Activated CD8-positive, alpha-beta memory T cell treated with anti-CD3 and anti-CD28 coated beads, Interleukin-2, amount 50 U/mL, for 24 hours (primary cell): Measurements from ENCODE around the gene SDCBP2.

Experiments used
- DNase-seq: peaks from one replicate; pipeline ENCODE4 v3.0.0-alpha.2; 2020; ENCODE audit errors: extremely low read depth

Gene SDCBP2

DNA sequence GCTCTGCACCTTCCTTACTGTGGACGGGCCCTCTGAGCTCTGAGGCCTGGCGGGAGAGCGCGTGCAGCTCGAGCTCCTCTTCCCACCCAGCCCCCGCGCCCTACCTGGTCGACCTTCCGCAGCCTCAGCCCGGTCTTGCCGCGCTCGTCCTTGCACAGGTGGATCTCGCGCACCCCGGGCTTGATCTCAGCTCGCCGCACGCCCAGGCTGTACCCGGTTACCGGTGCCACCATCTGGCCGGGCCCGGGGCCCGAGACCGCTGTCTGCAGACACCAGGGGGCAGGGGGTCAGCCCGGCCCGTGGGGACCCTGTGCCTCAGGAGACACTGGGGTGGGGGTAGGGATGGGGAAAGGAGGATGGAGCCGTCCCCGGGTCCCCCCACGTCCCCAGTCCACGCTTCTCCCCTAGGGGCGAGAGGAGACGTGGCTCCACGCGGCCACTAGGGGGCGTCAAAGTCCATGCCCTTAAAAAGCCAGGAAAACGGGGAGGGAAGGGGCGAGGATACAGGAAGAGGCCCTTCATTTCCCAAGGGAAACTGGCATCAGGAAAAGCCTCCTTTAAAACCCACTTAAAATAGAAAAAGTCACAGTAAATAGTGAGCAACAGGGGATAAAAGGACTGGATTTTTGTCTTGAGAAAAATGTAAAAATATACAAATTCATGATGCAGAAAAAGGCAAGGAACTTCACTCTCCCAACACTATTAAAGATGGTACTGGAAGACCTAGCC, 15.5 kb downstream of the SDCBP2 start:
- DNase-seq, result peak; percentile 18

DNA sequence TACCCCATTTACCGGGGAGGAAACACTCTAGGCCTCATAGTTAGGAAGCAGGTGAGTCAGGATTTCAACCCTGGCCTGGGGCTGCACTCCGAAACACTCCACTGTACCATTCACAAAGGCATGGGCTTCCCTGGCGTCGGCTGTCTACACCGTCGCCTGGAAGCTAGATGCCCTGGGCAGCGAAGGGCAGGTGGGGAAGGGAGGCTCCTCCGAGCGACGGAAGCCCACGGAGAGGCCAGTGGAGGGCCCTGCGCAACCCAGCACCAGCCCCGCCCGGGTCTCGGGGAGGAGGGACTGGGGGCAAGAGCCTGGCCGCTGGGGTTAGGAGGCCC, 16.1 kb downstream of the SDCBP2 start:
- no peak for DNase-seq

GRCh38 chr20:1312308-1312707, 16.6 kb downstream of the SDCBP2 start:
- DNase-seq, result no peak

DNA sequence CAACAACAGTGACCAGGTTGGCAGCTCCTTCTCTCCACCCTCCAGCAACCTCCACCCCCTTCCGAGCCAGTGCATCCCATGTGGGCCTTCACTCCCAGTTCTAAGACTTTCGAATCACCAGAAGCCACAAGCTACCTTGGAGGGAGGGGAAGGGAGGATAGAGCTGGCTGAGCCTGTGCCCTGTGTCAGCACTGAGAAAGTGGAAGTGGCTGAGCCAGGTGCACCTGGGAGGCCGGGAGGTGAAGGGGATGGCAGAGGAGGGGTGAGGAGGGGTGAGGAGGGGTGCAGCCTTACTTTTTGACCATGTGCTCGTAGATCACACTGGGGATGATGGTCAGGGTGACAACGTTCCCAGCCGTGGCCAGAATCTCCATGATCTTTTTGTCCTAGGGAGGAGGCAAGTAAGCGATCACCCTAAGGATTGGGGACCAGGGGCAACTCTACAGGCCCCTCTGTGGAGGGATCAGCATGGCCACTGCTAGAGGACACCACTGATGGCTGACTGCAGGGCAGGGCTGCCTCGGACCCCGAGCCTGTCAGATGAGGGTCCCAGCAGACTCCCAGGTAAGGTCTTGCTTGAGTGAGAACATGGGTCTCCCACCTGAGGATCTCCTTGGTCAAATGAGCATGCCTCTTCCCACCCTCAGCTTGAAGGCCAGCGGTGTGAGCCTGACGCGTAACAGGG, 18.3 kb downstream of the SDCBP2 start:
- no peak for DNase-seq

- no peak for DNase-seq
These were observed 18.9 kb downstream of the SDCBP2 start for GRCh38 chr20:1310071-1310470.

DNA sequence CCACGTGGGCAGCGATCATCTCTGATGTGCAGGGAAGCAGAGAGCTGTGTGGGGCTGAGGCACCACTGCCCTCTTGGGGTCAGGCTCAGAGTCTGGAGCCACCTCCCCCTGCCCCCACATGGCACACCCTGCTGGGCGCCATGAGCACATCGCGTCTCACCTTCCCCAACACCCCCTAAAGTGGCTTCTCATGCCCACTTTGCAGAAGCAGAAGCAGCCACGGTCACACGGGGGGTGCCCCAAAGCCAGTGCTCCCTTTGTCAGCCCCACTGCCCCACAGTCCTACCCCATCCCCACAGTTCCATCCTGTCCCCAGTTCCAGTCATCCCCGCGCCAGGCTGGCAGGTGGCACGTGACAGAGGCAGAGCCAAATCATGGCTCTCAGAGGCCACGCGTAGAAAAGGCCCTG, 19.5 kb downstream of the SDCBP2 start:
- DNase-seq, result no peak

- no peak for DNase-seq
These were observed 20.2 kb downstream of the SDCBP2 start for GRCh38 chr20:1308702-1309095.

DNA sequence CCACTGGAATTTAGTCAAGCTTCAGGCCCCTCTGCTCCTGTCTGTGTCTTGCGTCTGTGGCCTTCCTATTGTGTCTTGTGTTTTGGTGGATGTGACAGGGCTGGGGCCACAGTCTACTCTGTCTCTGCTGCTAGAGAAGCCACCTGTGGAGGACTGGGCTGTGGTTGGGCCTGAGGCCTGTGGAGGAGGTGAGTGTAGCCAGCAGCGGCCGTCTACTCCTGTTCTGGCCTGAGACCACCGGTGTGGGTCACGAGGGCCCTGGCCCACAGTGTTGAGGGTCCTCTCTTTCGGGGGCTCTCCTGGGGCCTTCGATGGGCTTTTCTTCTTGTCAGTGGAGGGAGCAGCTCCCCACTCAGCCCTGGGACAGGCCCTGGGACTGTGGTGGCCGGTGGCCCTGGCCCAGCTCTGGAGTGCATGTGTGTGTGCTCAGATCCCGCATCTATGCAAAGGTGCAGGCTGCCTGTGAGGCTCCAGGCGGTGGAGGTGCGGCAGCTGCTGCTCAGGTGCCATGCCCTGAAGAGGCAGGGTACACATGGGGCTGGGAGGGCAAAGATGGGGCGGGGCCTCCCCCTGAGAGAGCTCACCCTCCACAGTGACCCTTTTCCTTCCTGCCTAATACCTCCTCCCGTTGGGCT, 20.8 kb downstream of the SDCBP2 start:
- no peak for DNase-seq

- DNase-seq, result no peak
These were observed 21.4 kb downstream of the SDCBP2 start for GRCh38 chr20:1307571-1307971.

DNA sequence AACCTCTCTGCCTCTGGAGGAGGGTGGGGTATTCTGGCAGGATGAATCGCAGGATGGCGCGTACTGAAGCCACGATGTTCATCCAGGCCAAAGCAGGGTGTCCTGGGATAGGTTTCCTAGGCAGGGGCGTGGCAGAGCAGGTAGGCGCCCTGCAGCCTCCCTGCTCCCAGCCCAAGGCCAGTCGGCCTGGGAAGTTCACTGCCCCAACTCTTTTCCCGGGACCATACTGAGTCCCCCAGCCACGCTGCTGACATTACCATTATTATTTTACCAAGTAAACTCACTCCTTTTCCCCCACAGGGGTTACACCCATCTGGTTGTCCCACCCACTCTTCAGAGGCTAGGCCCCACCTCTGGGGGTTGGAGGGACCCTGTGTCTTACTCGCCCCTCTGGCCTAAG, 21.8 kb downstream of the SDCBP2 start:
- no peak for DNase-seq

GRCh38 chr20:1306316-1307135, 22.4 kb downstream of the SDCBP2 start:
- DNase-seq, result no peak

DNA sequence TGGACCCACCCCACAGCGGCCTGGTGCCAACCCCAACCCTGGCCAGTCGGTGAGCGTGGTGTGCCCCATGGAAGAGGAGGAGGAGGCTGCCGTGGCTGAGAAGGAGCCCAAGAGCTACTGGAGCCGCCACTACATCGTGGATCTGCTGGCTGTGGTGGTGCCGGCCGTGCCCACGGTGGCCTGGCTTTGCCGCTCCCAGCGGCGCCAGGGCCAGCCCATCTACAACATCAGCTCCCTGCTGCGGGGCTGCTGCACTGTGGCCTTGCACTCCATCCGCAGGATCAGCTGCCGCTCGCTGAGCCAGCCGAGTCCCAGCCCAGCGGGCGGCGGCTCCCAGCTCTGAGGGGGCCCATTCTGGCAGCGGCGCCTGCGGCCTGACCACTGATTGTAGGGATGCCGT, 23.2 kb downstream of the SDCBP2 start:
- DNase-seq, result no peak

DNA sequence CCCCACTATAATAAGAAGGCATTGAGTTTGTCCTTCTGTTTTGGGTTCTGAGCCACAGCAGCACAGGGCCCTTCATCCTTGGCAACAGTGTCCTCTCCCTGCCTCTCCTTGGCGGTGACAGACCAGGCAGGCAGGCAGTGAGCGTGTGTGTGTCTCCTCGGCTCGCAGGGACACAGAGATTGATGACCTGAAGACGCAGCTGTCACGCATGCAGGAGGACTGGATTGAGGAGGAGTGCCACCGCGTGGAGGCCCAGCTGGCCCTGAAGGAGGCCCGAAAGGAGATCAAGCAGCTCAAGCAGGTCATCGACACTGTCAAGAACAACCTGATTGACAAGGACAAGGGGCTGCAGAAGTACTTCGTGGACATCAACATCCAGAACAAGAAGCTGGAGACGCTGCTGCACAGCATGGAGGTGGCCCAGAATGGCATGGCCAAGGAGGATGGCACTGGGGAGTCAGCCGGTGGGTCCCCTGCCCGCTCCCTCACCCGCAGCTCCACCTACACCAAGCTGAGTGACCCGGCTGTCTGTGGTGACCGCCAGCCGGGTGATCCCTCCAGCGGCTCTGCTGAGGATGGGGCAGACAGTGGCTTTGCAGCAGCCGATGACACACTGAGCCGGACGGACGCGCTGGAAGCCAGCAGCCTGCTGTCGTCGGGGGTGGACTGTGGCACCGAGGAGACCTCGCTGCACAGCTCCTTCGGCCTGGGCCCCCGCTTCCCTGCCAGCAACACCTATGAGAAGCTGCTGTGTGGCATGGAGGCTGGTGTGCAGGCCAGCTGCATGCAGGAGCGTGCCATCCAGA, 24.0 kb downstream of the SDCBP2 start:
- DNase-seq, result no peak

- DNase-seq, result no peak
These were observed 26.0 kb downstream of the SDCBP2 start for GRCh38 chr20:1302685-1303541.

GRCh38 chr20:1301031-1301529, 27.9 kb downstream of the SDCBP2 start:
- DNase-seq, result peak; percentile 13

DNA sequence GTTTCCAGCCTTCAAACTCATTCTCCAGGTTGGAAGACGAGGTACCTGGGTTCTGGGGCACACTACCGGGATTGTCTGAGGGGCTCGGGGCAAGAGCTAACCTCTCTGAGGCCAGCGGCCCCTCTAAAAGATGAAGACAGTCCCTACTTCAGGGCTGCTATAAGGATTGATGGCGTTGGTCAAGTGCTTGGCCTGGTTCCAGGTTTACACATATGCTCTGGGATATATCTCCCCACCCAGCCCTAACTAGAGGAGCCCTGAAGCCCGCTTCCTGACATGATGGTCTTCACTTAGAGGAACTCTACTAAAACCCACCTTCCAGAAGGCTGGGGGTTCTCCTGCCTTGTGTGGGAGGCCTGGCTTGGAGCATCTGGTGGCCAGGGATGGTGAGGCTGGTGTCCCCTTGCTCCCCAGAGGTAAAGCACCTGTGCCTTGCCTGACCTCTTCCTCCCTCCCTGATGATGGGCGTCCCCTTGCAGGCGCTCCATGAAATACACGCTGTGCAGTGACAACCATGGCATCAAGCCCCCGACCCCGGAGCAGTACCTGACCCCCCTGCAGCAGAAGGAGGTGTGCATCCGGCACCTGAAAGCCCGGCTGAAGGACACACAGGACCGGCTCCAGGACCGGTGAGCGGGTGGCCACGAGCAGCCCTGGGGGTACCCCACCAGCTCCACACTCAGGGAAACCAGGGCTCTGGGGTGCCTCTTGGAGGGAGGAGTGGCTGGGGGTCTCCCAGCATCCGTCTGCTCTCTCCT, 28.7 kb downstream of the SDCBP2 start:
- no peak for DNase-seq

DNA sequence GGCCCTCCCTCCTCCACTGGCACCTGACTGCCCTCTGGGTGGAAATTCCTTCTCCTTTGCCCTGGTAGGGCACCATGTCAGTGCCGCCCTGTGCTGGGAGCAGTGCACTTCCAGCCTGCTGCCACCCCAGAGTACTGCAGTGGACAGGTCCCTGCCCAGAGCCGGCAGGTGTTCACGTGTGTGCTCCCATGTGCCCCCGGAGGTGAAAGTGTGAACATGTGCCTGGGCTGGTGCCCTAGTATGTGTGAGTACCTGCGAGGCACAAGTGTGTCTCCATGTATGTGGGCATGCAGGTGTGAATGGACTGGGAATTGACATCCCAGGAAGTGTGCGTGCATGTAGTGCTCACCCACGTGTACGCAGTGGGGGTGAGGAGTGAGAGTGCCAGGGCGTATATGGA, 29.4 kb downstream of the SDCBP2 start:
- DNase-seq, result no peak

DNA sequence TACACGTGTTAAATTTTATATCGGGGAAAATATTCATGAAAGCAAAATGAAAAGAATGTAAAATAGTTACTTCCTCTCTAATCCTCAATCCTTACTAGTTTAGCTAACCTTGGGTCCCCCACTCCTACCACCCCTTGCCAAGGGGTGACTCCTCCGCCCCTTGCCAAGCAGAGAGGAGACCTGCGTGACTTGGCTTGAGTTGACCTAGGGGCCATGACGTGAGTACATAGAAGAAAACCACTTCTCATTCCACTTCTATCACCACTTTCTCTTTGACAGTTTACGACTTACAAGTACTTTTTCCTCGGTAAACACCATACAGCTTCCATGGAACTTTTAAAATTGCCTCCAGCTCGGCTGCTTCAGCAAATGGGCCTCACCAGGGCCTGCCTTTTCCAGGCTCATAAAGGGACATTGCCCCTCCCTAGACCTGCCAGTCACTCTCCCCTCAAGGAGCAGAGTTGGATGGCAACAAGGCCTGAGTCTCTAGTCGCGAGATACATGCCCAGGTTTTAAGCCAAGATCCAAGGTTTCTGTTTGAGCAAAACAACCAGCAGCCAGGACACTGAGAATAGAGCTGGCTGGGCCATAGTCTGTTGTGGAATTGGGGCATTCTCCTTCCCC, 29.9 kb downstream of the SDCBP2 start:
- DNase-seq, result no peak

DNA sequence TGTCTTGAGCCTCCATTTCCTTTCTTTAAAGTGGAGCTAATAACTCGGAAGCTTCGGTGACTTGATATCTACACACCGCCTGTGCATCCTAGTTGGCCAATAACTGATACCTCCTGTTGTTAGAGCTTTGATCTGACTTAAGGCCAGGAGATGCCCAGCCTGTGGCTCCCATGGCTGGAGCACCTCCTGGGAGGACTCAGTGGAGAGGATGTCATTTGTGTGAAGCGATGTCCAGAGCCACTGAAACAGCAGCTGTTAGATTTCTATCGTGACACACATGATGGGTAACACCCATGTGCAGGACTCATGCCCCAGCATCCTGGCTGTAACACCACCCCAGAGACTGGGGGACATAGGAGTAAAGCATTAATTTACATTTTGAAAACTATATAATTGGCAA, 30.8 kb downstream of the SDCBP2 start:
- no peak for DNase-seq
